Uterus (tissue), 4 donors: Measurements from ENCODE around the gene MAP2K2. TPM values are rescaled to one million over a fixed set of nuclear protein-coding genes. Genes with fewer than 3 reads are reported as not detected.

Source experiments
- DNase-seq, 2 donors: peaks; one replicate each; pipeline ENCODE4 v3.0.0-alpha.2; 2019 to 2020
- H3K27ac ChIP-seq, 2 donors: fragments of 200-600 bp; sonication (generic); 1 replicate in 1 of 2; 2 replicates in 1 of 2; pipeline ENCODE4 v1.5.1; 2016 to 2018
- H3K27me3 ChIP-seq, 2 donors: fragments of 200-600 bp; sonication (generic); one replicate each; pipeline ENCODE4 v1.5.1; 2018 to 2019; ENCODE audit warnings: control low read depth in 1 of 2
- H3K36me3 ChIP-seq, 2 donors: fragments of 200-600 bp; sonication (generic); one replicate each; pipeline ENCODE4 v1.5.1; 2019; ENCODE audit warnings: control low read depth in 1 of 2
- H3K4me1 ChIP-seq, 2 donors: fragments of 200-600 bp; sonication (generic); one replicate each; pipeline ENCODE4 v1.5.1; 2018 to 2019; ENCODE audit warnings: control low read depth in 1 of 2
- H3K4me3 ChIP-seq, 2 donors: fragments of 200-600 bp; sonication (generic); 1 replicate in 1 of 2; 2 replicates in 1 of 2; pipeline ENCODE4 v1.5.1; 2018 to 2019; ENCODE audit warnings: mild to moderate bottlenecking in 1 of 2
- H3K9me3 ChIP-seq, 2 donors: fragments of 200-600 bp; sonication (generic); one replicate each; pipeline ENCODE4 v1.5.1; 2019; ENCODE audit warnings: control low read depth in 1 of 2
- POLR2A ChIP-seq, 2 donors: fragments of 450-650 bp; IDR thresholded peaks; one replicate each; pipeline ENCODE4 v1.6.1; 2016; ENCODE audit warnings: antibody characterized with exemption in 2 of 2, mild to moderate bottlenecking in 1 of 2, moderate library complexity in 1 of 2
- intact Hi-C: fragments of 100-400 bp; cut with DNase I; formaldehyde crosslinking; loops from one replicate; pipeline ENCODE4 v1.15.1; 2023; ENCODE audit warnings: low total_unique reads
- total RNA-seq, 4 donors: library from RNA; depleted of rRNA in 3 of 4; stranded (reverse); fragments of >200 nt in 3 of 4; gene quantifications; one replicate each; pipeline versions ENCODE4 v1.1.0 to v1.2.4, GENCODE V29; 2014 to 2023
- TF ChIP-seq, protein P1 (sequence below), 4 experiments: fragments of 200-600 bp in 2 of 4; fragments of 450-650 bp in 2 of 4; sonication (generic) in 2 of 4; IDR thresholded peaks; one replicate each; pipeline ENCODE4 v1.5.1; 2016 to 2019; ENCODE audit warnings: antibody characterized with exemption in 4 of 4, mild to moderate bottlenecking in 2 of 4, moderate library complexity in 1 of 4
- donor health status: DM: yes; HTN: yes; CAD: no.

MAP2K2 gene
- total RNA-seq, 4 donors from 2014 or later = 7.4 to 105 (median 82.4) TPM

DNA sequence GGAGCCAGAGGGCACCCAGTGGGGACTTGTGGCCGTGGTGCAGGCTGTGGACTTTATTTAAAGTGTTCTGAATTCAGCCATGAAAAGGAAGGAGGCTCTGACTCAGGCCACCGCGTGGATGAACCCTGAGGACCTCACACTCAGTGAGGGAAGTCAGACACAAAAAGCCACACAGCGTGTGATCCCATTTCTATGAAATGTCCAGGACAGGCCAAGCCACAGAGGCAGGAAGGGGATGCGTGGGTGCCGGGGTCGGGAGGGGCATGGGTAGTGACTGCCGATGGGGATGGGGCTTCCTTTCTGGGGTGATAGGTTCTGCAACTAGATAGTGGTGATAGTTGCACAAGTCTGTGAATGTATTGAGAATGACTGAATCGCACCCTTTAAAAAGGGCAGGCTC, 48.5 kb downstream of the MAP2K2 start:
- Histone ChIP-seq H3K4me1 (no peaks in the 10 kb centered on the region), H3K27ac (no peak overlapping the region), H3K9me3 (no peaks in the 10 kb centered on the region), H3K27me3 (no peaks in the 10 kb centered on the region), H3K4me3 (no peak overlapping the region), H3K36me3 (no peaks in the 10 kb centered on the region)
- no peak for DNase-seq
- intact Hi-C loops = loop anchor here (10.0 kb wide), 1 partner anchor 49 kb away; the partner anchor contains the start of gene MAP2K2
- TF ChIP-seq POLR2A (IDR thresholded peaks at IDR 0.05) = no peak
- TF ChIP-seq, protein P1, sequence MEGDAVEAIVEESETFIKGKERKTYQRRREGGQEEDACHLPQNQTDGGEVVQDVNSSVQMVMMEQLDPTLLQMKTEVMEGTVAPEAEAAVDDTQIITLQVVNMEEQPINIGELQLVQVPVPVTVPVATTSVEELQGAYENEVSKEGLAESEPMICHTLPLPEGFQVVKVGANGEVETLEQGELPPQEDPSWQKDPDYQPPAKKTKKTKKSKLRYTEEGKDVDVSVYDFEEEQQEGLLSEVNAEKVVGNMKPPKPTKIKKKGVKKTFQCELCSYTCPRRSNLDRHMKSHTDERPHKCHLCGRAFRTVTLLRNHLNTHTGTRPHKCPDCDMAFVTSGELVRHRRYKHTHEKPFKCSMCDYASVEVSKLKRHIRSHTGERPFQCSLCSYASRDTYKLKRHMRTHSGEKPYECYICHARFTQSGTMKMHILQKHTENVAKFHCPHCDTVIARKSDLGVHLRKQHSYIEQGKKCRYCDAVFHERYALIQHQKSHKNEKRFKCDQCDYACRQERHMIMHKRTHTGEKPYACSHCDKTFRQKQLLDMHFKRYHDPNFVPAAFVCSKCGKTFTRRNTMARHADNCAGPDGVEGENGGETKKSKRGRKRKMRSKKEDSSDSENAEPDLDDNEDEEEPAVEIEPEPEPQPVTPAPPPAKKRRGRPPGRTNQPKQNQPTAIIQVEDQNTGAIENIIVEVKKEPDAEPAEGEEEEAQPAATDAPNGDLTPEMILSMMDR (IDR thresholded peaks at IDR 0.05) = no peak

DNA sequence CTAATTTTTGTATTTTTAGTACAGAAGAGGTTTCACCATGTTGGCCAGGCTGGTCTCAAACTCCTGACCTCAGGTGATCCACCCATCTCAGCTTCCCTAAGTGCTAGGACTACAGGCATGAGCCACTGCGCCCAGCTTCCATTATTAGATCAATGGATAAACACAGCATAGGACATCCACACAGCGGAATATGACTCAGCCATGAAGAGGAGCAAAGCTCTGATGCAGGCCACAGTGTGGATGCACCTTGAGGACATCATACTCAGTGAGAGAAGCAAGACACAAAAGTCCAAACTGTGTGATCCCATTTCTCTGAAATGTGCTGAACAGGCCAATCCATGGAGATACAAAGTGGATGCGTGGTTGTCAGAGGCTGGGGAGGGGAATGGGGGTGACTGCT, 52.3 kb downstream of the MAP2K2 start:
- no peaks in the 10 kb centered on the region for H3K27me3 ChIP-seq
- no peak overlapping the region for H3K4me3 ChIP-seq
- no peaks in the 10 kb centered on the region for H3K36me3 ChIP-seq
- no peak overlapping the region for H3K27ac ChIP-seq
- DNase-seq = no peak
- H3K4me1 ChIP-seq = no peaks in the 10 kb centered on the region
- intact Hi-C loops = loop anchor here (10.0 kb wide), 1 partner anchor 53 kb away; the partner anchor contains the start of gene MAP2K2
- no peaks in the 10 kb centered on the region for H3K9me3 ChIP-seq
- no peak for TF ChIP-seq POLR2A (IDR thresholded peaks at IDR 0.05)
- TF ChIP-seq, protein P1 (IDR thresholded peaks at IDR 0.05) = no peak

- DNase-seq = peak in 1 of 2 donors; percentile 25
- Histone ChIP-seq H3K36me3 (no peaks in the 10 kb centered on the region), H3K27ac (no peak overlapping the region), H3K9me3 (no peaks in the 10 kb centered on the region), H3K4me1 (no peaks in the 10 kb centered on the region), H3K27me3 (no peaks in the 10 kb centered on the region), H3K4me3 (no peak overlapping the region)
- intact Hi-C loops = no loop called here
- no peak for TF ChIP-seq POLR2A (IDR thresholded peaks at IDR 0.05)
- TF ChIP-seq, protein P1 (IDR thresholded peaks at IDR 0.05) = no peak
Observed at GRCh38 chr19:4069331-4069959, 54.5 kb downstream of the MAP2K2 start.

DNA sequence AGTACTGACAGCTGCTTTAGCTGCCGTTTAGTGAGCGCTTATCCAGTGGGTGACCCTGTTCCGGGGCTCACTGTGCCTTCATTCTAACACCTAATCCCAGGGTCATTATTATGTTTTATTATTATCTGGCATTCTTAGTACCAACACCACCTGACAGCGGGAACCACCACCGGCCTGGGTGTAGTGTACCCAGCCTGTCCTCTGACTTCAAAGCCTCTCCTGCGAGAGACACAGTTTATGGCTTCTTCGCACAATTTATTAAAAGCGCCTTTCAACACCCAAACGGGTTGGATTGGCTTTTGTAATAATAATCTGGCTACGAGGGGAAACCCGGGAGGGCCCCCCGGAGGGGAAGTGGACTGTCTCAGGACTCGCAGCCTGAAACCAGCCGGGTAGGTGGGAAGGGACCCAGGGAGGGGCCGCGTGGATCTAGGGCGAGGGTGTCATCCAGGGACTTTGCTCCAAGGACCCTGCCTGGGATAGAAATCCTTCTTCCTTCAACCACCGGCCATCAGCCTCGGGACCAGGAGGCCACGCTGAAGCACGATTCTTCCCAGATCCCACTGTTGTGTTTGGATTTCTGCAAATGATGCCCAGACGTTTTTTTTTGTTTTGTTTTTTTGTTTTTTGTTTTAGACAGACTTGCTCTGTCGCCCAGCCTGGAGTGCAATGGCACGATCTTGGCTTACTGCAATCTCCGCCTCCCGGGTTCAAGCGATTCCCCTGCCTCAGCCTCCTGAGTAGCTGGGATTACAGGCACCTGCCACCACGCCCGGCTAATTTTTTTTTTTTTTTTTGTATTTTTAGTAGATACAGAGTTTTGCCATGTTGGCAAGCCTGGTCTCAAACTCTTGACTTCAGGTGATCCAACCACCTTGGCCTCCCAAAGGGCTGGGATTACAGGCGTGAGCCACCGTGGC, 55.6 kb downstream of the MAP2K2 start:
- Histone ChIP-seq H3K36me3 (no peaks in the 10 kb centered on the region), H3K4me1 (peaks cover under 1 to 4% of the 10 kb centered on the region in 2 donors), H3K27me3 (no peaks in the 10 kb centered on the region), H3K9me3 (no peaks in the 10 kb centered on the region), H3K4me3 (peak overlapping the region; percentile 96 to 98), H3K27ac (peak overlapping the region; percentile 98)
- TF ChIP-seq, protein P1 (IDR thresholded peaks at IDR 0.05) = no peak
- TF ChIP-seq POLR2A (IDR thresholded peaks at IDR 0.05) = no peak
- intact Hi-C loops = no loop called here
- peak in 1 of 2 donors; percentile 29 for DNase-seq
